HG03432 (cell line): Measurements from ENCODE around the gene RNF220.

ENCODE experiments used
- ATAC-seq: cut with Tn5 transposase; IDR thresholded peaks from one replicate; pipeline ENCODE4 v1.9.1; 2021; ENCODE audit warnings: mild to moderate bottlenecking, moderate library complexity; ENCODE audit not compliant: unreplicated experiment

The RNF220 gene

GRCh38 chr1:44672961-44673674, 268.1 kb downstream of the RNF220 start:
- ATAC-seq: no peak

- ATAC-seq: peak; percentile 1
Observed at GRCh38 chr1:44673675-44674112, 268.6 kb downstream of the RNF220 start.

- ATAC-seq: peak; percentile 92
Observed at GRCh38 chr1:44674113-44675000, 269.3 kb downstream of the RNF220 start, which contains the start of the genes ARMH1 and TMEM53. Gene ARMH1, plus strand, starts transcription at chr1:44674714. Its CDS starts 14,984 bp downstream, at chr1:44689698. Gene TMEM53, minus strand, starts transcription at chr1:44674481. Its CDS starts 90 bp downstream, at chr1:44674391.

GRCh38 chr1:44675186-44675585, 270.1 kb downstream of the RNF220 start:
- no peak for ATAC-seq

GRCh38 chr1:44676484-44677200, 271.6 kb downstream of the RNF220 start:
- no peak for ATAC-seq

GRCh38 chr1:44677201-44677766, 272.2 kb downstream of the RNF220 start:
- ATAC-seq: no peak

GRCh38 chr1:44678120-44678519, 273.1 kb downstream of the RNF220 start:
- ATAC-seq: no peak

- ATAC-seq: no peak
Observed at GRCh38 chr1:44678626-44679025, 273.6 kb downstream of the RNF220 start.

- no peak for ATAC-seq
Observed at GRCh38 chr1:44679468-44679867, 274.4 kb downstream of the RNF220 start.

- ATAC-seq: no peak
Observed at GRCh38 chr1:44681905-44682882, 277.1 kb downstream of the RNF220 start.

GRCh38 chr1:44682883-44683265, 277.8 kb downstream of the RNF220 start:
- ATAC-seq: no peak

- peak; percentile 76 for ATAC-seq
Observed at GRCh38 chr1:44684525-44684924, 279.5 kb downstream of the RNF220 start.

GRCh38 chr1:44685218-44685617, 280.2 kb downstream of the RNF220 start:
- ATAC-seq: no peak

GRCh38 chr1:44685881-44686280, 280.8 kb downstream of the RNF220 start:
- no peak for ATAC-seq

- no peak for ATAC-seq
Observed at GRCh38 chr1:44688760-44689446, 283.8 kb downstream of the RNF220 start.

- ATAC-seq: no peak
Observed at GRCh38 chr1:44689447-44689765, 284.4 kb downstream of the RNF220 start.

GRCh38 chr1:44693159-44693558, 288.1 kb downstream of the RNF220 start:
- no peak for ATAC-seq

GRCh38 chr1:44693900-44694299, 288.8 kb downstream of the RNF220 start:
- no peak for ATAC-seq

- ATAC-seq: peak; percentile 68
Observed at GRCh38 chr1:44694863-44695478, 289.9 kb downstream of the RNF220 start.
